GM12875 (cell line): ENCODE data around the gene CCDC3.

Source experiments
- H3K4me3 ChIP-seq: one replicate; pipeline ENCODE4 v1.5.1; 2011; ENCODE audit warnings: low read depth, low read length, control low read depth
- TF ChIP-seq, protein P1 (sequence below): IDR thresholded peaks from 2 replicates; pipeline ENCODE4 v1.5.1; 2011; ENCODE audit warnings: low read depth, mild to moderate bottlenecking, control low read depth, inconsistent platforms, low read length, moderate library complexity, borderline replicate concordance; ENCODE audit not compliant: insufficient read depth

The CCDC3 gene

DNA sequence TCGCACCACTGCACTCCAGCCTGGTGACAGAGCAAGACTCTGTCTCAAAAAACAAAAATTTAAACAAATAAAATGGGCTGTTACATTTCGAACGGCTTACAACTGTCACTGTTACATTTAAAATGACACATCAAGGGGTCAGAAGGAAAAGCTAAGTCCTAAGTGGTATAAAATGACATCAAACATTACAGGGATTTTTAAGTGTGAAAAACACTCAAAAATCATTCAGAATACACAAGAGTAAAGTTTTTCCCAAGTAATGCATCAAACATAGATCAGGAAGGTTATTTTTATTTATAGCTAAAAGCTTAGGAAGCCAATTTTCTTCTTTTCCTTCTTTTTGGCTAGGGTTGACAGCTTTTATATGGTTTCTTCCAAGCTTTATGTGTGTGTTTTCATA lies 39.0 kb downstream of the CCDC3 start:
- TF ChIP-seq, protein P1, sequence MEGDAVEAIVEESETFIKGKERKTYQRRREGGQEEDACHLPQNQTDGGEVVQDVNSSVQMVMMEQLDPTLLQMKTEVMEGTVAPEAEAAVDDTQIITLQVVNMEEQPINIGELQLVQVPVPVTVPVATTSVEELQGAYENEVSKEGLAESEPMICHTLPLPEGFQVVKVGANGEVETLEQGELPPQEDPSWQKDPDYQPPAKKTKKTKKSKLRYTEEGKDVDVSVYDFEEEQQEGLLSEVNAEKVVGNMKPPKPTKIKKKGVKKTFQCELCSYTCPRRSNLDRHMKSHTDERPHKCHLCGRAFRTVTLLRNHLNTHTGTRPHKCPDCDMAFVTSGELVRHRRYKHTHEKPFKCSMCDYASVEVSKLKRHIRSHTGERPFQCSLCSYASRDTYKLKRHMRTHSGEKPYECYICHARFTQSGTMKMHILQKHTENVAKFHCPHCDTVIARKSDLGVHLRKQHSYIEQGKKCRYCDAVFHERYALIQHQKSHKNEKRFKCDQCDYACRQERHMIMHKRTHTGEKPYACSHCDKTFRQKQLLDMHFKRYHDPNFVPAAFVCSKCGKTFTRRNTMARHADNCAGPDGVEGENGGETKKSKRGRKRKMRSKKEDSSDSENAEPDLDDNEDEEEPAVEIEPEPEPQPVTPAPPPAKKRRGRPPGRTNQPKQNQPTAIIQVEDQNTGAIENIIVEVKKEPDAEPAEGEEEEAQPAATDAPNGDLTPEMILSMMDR = no peak
- no peak overlapping the region for H3K4me3 ChIP-seq

DNA sequence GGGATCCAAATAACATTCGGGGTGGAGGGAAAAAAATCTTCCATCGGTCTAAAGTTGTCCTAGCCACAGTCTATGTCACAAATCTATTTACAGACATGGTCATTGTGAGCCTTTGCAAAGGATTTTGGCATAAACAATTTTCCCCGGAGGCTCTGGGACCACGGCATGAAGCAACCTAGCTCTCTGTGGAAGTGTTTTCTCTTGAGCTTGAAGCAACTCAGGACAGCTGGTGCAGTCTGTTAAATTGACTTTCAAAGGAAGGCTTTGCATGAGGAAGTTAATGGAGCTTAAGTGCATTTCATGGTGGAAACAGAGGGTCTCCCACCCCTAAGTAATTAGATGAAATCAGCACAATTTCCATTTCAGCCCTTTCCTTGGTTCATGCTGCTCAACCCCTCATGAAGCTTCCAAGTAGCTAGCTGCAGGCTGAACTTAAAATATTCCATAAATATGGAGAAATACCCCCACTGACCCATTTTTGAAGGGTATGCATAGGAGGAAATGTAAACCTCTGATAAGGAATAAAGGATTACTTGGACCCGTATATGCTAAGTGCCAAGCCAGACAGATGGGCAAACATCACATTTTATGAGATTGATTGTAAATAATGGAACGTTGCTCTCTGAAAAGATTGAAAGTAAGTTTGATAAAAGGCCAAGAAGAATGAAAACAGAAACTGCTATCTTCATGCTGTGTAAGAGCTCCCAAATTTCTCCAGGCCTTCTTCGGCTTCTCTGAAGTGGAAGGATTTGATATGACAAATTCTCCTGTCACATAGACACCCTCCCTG lies 39.9 kb downstream of the CCDC3 start:
- TF ChIP-seq, protein P1 = no peak
- no peak overlapping the region for H3K4me3 ChIP-seq

DNA sequence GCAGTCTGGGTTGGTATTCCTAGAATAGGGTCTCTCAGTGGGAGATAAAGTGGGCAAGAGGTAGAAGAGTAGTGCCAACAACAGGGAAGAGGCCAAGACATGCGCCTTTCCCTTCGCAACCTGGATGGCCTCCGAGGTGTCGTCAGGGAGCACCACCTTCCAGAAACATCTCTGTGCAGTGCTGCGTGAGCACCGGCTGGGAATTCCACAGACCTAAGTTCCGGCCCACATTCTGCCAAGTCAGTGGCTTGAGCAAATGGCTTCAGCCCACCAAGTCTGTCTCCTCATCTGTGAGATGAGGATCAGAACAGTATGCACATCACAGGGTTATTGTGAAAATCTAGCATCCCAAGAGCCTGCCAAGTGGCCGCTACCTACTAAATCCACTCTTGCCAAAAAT lies 40.6 kb downstream of the CCDC3 start:
- TF ChIP-seq, protein P1 = no peak
- no peak overlapping the region for H3K4me3 ChIP-seq

DNA sequence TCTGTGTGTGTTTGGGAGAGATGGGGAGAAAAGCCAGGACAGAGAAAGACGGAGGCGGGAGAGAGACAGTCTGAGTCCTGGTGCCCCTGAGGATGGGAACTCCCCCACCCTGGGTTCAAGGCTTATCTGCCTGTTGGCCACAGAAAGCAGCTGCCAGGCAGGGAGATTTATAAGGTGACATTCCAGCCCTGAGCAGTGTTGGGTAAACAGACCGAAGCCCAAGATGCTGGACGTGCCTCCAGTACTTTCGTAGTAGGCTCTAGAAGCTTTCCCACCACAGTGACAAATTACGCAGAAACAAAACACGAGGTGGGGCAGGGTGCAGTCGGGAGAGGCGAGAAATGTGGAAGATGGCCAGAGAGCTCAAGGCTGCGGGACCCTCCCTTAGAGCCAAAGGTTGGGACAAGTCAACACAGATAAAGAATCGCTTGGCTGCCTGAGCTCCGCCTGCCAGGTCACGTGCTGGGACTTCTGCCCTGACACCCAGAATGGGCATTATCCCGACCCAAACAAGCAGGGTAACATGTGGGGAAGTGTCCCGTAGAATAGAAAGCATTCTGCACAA lies 41.1 kb downstream of the CCDC3 start:
- TF ChIP-seq, protein P1 = no peak
- H3K4me3 ChIP-seq = no peak overlapping the region

DNA sequence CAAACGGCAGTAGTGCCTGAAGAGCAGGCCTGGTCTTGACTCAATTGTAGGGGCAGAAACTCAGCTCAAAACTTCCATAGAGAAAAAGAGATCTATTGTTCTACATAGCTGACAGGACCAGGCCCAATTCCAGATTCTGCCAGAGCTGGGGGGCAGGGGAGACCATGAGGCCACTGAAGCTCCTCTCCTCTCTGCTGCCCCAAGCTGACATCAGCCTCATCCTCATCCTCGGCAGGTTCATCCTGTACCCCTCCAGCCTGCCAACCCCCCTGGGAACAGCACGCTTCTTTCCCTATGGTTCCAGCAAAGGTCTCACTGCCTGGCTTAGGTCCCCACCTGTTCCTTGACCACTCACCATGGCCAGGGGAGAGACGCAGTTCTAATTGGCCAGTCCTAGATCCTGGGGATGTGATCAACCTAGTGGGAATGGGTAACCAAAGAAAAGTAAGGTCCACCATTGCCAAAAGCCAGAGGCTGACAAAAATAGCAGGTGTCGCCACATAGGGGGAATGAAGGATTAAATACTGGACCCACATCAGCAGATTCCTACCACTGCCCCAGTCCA lies 42.9 kb downstream of the CCDC3 start:
- TF ChIP-seq, protein P1 = no peak
- no peak overlapping the region for H3K4me3 ChIP-seq

DNA sequence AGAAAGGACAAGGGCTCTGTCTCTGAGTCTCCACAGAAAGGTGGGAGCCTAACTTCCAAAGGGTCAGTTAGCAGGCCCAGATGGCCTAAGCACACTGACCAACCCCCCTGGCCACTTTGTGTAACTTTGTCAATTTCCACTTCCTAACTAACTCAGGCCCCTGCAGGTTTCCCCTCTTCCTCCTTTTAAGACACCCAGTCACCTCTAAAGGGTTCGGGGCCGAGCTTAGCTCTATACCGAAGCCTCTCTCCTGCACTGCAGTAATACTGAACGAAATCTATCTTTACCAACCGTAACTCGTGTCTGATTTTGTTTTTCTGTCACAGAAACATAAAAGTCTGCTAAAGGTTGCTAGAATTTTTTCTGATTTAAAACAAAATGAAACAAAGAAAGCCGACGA lies 44.4 kb downstream of the CCDC3 start:
- no peak overlapping the region for H3K4me3 ChIP-seq
- TF ChIP-seq, protein P1 = no peak

DNA sequence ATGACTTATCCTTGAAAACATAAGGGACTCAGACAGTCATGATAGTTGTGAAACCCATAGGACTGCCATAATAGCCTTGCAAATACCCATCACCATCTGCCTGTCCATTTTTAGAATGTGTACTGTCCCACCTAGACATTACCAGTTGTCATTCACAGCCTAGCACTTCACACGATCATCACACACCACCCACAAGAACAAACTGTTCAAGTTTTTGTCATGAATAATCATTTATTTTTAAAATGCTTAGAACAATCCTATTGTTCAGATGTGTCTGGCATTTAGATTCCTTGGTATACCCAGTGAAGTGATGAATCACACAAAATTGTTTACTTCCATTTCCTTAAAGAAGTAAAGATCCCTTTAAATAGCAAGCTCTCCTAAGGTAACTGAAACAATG lies 46.6 kb downstream of the CCDC3 start:
- TF ChIP-seq, protein P1 = no peak
- H3K4me3 ChIP-seq = no peak overlapping the region
